Measurements from ENCODE around the gene BCAM.
"Not testable (repeated sequence)": the region's sequence is repeated elsewhere in the genome, so short reads cannot be mapped to it uniquely, and the experiment has no call there.

Gene BCAM

GRCh38 chr19:44856421-44857083, 47.6 kb downstream of the BCAM start:
- DNase-seq: no peak

DNA sequence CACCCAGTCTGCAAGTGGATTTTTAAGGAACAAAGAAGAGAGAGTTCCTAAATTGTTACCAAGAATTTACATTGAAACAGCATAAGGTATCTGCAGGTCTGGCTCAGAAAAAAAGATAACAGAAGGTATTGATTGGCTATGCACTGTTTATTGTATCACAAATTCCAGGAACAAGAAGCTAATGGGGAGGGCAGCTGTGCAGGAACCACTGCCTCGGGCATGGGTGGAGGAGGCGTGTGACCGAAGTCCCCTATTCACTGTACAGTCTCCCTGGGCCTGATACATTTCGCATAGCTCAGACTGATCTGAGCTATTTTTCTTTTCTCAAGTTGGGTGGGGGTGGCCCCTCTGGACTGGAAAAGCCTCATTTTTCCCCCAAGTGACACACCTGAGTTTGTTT, 48.9 kb downstream of the BCAM start:
- no peak for DNase-seq

- DNase-seq: not testable (repeated sequence)
Measured at GRCh38 chr19:44861576-44861975, 52.7 kb downstream of the BCAM start.

GRCh38 chr19:44863990-44864389, 55.1 kb downstream of the BCAM start:
- no peak for DNase-seq

GRCh38 chr19:44865196-44865767, 56.4 kb downstream of the BCAM start:
- DNase-seq: no peak

- no peak for DNase-seq
Measured at GRCh38 chr19:44866664-44867063, 57.8 kb downstream of the BCAM start.

DNA sequence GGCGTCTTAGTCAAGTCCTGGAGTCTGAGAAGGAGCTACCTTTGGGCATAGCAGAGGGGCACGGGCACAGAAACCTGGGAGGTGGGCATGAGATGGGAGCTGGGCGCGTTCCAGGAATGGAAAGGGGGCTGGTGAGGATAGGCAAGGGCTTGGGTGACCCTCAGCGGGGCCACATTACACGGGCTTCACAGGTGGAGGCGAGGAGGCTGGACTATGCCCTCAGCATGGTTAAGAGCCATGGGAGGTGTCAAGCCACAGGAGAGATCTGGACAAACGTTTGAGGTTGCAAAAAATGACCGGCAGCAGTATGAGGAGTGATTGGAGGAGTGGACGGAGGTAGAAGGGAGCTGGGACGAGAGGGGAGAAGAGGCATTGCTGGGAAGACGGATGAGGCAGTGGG, 58.7 kb downstream of the BCAM start:
- no peak for DNase-seq

DNA sequence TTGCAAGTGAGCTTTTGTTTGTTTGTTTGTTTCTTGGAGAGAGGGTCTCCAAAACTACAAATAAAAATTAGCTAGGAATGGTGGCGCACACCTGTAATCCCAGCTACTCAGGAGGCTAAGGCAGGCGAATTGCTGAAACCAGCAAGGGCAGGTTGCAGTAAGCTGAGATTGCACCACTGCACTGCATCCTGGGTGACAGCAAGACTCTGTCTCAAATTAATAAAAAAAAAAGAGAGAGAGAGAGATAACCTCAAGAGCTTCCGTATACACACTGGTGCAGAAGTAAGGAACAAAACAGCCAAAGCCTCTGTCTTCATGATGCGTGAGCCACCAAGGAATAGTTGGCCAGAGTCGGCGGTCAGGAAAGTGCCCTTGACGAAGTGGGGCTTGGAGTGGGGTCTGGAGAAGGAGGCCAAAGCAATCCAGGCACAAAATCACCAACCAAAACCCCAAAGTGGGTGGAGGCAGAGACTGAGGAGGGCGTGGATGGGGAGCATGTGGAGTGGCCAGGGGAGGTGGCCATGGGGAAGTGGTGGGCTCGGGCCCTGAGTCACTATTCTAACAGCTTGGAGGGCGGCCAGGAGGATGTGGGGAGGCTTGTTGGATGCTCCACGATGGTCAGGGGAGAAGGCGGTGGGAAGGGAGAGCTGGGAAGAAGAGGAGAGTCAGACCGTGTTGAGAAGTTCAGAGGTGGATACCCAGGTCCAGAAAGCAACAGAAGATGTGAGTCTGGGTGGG, 61.0 kb downstream of the BCAM start:
- DNase-seq: no peak

Measured in activated effector memory CD4-positive, alpha-beta T cell treated with Interleukin-2 at 50 U/mL for 16 hours (primary cell).